RWPE2 (cell line): ENCODE results near the gene TMED10.
A peak's percentile ranks its signal among the peaks of the same experiment; 100 is the strongest.
"Not testable (repeated sequence)": the region's sequence is repeated elsewhere in the genome, so short reads cannot be mapped to it uniquely, and the experiment has no call there.

ENCODE experiments used
- ATAC-seq: fragments of 200-7000 bp; cut with Tn5 transposase; 3 replicates; pipeline ENCODE4 v1.9.1; 2021; ENCODE audit warnings: low read depth
- DNase-seq: peaks from one replicate; pipeline ENCODE4 v3.0.0-alpha.2; 2020; ENCODE audit warnings: low spot score
- H3K27ac ChIP-seq: fragments of 450-650 bp; 2 replicates; pipeline ENCODE4 v1.5.1; 2017; ENCODE audit warnings: mild to moderate bottlenecking; ENCODE audit not compliant: poor library complexity, severe bottlenecking
- H3K27me3 ChIP-seq: fragments of 250-450 bp; sonication (Bioruptor Pico); 2 replicates; pipeline ENCODE4 v1.5.1; 2021; ENCODE audit warnings: mild to moderate bottlenecking, moderate library complexity; ENCODE audit not compliant: insufficient read depth, poor library complexity, severe bottlenecking
- H3K36me3 ChIP-seq: fragments of 250-450 bp; sonication (Bioruptor Pico); 2 replicates; pipeline ENCODE4 v1.5.1; 2020; ENCODE audit warnings: low read depth, mild to moderate bottlenecking, moderate library complexity
- H3K4me1 ChIP-seq: fragments of 250-450 bp; sonication (Bioruptor Pico); 2 replicates; pipeline ENCODE4 v1.5.1; 2021; ENCODE audit warnings: mild to moderate bottlenecking, moderate library complexity; ENCODE audit not compliant: insufficient read depth, poor library complexity, severe bottlenecking
- H3K4me3 ChIP-seq: fragments of 250-450 bp; sonication (Bioruptor Pico); 2 replicates; pipeline ENCODE4 v1.5.1; 2021; ENCODE audit warnings: mild to moderate bottlenecking, moderate library complexity; ENCODE audit not compliant: severe bottlenecking
- H3K9me3 ChIP-seq: fragments of 250-450 bp; sonication (Bioruptor Pico); 2 replicates; pipeline ENCODE4 v1.5.1; 2021; ENCODE audit warnings: mild to moderate bottlenecking, moderate library complexity; ENCODE audit not compliant: severe bottlenecking
- TF ChIP-seq, protein P1 (sequence below): fragments of 450-650 bp; IDR thresholded peaks from one replicate; pipeline ENCODE4 v1.5.1; 2017; ENCODE audit warnings: mild to moderate bottlenecking, moderate library complexity; ENCODE audit not compliant: poor library complexity, severe bottlenecking

The TMED10 gene

DNA sequence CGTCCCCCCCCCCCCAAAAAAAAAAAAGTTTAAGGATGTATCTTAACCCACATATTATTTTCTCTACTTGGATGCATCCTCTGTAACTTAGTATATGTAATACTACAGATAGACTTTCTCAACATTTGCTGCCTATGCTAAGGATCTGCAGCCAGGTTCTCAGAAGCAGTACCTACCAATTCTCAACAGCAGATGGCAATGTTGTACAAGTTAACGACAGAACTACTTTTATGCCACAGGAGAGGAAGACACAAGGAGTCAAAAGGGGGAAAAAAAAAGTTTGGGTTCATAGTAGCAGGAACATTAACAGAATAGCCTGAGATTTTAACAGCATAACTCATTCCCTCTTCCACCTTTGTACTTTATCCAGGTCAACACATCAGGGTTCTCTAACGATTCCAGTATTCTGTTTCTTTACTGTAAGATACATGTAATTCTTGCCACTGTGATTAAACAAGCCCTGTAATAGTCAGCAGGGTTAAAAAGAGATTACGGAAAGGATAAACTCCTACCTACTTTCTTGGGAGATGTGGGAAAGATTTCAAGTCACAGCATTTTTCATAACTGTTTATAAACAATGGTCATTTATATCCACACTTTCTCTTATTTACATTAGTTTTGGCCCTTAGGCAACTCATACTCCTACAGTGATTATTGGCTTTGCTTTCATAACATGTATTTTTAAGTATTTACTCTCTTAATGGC is 43.9 kb downstream of the TMED10 start:
- Histone ChIP-seq H3K4me3 (no peak overlapping the region), H3K4me1 (peaks cover 11% of the 10 kb centered on the region), H3K27me3 (no peaks in the 10 kb centered on the region), H3K36me3 (peaks cover 64% of the 10 kb centered on the region), H3K27ac (peak overlapping the region; percentile 34), H3K9me3 (no peaks in the 10 kb centered on the region)
- ATAC-seq (peak; percentile 75), DNase-seq (no peak)
- TF ChIP-seq, protein P1, sequence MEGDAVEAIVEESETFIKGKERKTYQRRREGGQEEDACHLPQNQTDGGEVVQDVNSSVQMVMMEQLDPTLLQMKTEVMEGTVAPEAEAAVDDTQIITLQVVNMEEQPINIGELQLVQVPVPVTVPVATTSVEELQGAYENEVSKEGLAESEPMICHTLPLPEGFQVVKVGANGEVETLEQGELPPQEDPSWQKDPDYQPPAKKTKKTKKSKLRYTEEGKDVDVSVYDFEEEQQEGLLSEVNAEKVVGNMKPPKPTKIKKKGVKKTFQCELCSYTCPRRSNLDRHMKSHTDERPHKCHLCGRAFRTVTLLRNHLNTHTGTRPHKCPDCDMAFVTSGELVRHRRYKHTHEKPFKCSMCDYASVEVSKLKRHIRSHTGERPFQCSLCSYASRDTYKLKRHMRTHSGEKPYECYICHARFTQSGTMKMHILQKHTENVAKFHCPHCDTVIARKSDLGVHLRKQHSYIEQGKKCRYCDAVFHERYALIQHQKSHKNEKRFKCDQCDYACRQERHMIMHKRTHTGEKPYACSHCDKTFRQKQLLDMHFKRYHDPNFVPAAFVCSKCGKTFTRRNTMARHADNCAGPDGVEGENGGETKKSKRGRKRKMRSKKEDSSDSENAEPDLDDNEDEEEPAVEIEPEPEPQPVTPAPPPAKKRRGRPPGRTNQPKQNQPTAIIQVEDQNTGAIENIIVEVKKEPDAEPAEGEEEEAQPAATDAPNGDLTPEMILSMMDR, result peak; percentile 86

DNA sequence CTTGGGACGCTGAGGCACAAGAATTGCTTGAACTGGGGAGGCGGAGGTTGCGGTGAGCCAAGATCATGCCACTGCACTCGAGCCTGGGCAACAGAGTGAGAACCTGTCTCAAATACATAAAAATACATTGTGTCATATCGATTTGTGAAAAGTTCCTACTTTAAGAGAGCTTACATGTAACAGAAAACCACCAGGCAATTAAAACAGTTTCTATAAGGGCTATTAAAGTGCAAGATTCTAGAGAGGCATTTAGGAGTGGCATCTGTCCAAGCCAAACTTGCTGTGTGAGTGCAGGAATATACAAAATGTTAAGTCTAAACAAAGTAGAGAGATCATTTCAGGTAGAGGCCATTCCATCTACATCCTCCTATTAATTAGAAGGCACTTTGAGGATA is 47.8 kb downstream of the TMED10 start:
- H3K36me3 ChIP-seq, result peaks cover 35% of the 10 kb centered on the region
- H3K4me1 ChIP-seq, result peaks cover 33% of the 10 kb centered on the region
- DNase-seq, result no peak
- no peak overlapping the region for H3K4me3 ChIP-seq
- ATAC-seq, result no peak
- no peaks in the 10 kb centered on the region for H3K9me3 ChIP-seq
- TF ChIP-seq, protein P1, result no peak
- H3K27ac ChIP-seq, result peak overlapping the region; percentile 73
- H3K27me3 ChIP-seq, result no peaks in the 10 kb centered on the region

DNA sequence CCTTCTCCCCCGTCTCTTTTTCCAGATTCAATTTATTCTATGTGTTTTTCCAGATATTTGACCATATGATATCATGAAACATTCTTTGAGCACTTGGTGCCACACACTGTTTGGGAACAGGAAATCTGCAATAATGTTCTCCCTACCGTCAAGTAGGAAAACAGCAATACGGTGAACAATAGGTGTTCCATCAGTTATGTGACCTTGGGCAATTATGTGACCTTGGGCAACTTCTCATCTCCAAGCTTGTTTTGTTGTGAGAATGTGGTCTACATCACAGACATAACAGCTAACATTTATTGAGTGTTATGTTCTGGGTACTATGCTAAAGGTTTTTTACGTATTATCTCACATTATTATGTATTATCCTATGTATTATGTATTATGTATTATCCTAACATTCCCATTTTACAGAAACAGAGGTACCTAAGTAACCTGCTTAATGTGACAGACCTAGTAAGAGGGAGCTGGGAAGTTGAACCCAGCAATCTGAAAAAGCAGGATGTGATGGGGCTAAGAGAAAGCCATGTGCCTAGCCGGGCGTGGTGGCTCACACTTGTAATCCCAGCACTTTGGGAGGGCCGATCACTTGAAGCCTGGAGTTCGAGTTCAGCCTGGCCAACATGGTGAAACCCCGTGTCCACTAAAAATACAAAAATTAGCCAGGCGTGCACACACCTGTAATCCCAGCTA is 48.4 kb downstream of the TMED10 start:
- TF ChIP-seq, protein P1, result no peak
- ATAC-seq (no peak), DNase-seq (no peak)
- Histone ChIP-seq H3K4me3 (peak overlapping the region; percentile 61), H3K27me3 (no peaks in the 10 kb centered on the region), H3K36me3 (peaks cover 33% of the 10 kb centered on the region), H3K27ac (peak overlapping the region; percentile 73), H3K4me1 (peaks cover 34% of the 10 kb centered on the region), H3K9me3 (no peaks in the 10 kb centered on the region)

DNA sequence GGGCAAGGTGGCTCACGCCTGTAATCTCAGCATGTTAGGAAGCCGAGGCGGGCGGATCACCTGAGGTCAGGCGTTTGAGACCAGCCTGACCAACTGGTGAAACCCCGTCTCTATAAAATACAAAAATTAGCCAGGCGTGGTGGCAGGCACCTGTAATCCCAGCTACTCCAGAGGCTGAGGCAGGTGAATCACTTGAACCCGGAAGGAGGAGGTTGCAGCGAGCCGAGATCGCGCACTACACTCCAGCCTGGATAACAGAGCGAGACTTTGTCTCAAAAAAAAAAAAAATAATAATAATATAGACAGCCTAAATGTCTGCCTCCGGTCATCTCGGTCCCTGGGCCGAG is 49.0 kb downstream of the TMED10 start:
- not testable (repeated sequence) for DNase-seq, H3K27me3 ChIP-seq, ATAC-seq, H3K9me3 ChIP-seq
- Histone ChIP-seq H3K4me3 (peak overlapping the region; percentile 61), H3K27ac (peak overlapping the region; percentile 73), H3K4me1 (peaks cover 31% of the 10 kb centered on the region), H3K36me3 (peaks cover 27% of the 10 kb centered on the region)

DNA sequence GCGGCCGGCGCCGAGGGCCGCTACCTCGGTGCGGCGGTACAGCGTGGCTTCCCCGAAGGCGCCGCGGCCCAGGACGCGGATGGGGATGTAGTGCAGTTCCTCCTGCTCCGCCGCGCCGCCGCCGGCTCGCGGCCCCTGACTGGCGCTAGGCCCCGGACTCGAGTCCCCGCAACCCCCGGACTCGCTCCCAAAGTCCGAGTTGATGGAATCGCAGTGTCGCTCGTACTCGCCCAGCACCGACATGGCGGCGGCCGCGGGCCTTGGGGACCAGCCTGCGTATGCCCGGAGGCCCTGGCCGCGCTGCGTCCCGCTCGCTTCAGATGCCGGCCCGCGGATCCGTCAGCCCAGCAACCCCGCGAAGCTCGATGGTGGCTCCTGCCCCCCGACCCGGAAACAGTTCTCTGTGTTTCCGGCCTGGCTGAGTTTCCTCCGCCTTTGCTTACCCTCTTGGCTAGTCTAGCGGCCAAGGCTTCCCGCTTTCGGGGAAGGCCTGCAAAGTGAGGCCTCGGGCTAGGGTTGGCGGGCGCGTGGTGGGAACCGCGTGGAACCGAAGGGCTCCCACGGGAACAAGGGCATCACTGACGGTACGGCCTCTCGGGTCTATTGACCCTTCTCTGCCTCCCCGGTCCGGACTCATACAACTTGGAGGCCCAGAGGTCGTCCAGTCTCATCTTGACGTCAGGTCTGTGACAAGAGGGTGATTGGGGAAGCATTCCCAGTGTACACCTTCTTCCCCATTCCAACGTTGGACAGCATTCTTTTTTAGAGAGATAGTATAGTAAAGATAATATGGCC is 49.5 kb downstream of the TMED10 start, which contains the start of gene NEK9:
Gene NEK9 (minus strand): TSS at position 370 of the 795 bp plus-strand sequence. CDS start 127 bp downstream, at position 243.
- ATAC-seq (peak; percentile 90), DNase-seq (peak; percentile 92)
- H3K9me3 ChIP-seq, result no peaks in the 10 kb centered on the region
- H3K27me3 ChIP-seq, result no peaks in the 10 kb centered on the region
- H3K4me1 ChIP-seq, result peaks cover 31% of the 10 kb centered on the region
- peak within 1 kb of the TSS; percentile 73 for H3K27ac ChIP-seq
- H3K4me3 ChIP-seq, result peak within 1 kb of the TSS; percentile 61
- H3K36me3 ChIP-seq, result peaks cover 21% of the 10 kb centered on the region
- TF ChIP-seq, protein P1, result no peak
